ENCODE measurements around the gene VWA1.
"Not testable (repeated sequence)": the region's sequence is repeated elsewhere in the genome, so short reads cannot be mapped to it uniquely, and the experiment has no call there.

VWA1 gene

GRCh38 chr1:1426496-1427105 lies 8.9 kb upstream of the VWA1 start:
- Mint-ChIP-seq H3K9me3 (no peaks in the 10 kb centered on the region), H3K4me1 (peaks cover 21% of the 10 kb centered on the region), H3K4me3 (peak overlapping the region in 1 of 2 donors; percentile 56), H3K27ac (peak overlapping the region; percentile 35 to 59), H3K27me3 (peaks cover 74% of the 10 kb centered on the region)
- peak; percentile 29 for ATAC-seq
- DNase-seq = no peak

- Mint-ChIP-seq H3K9me3 (no peaks in the 10 kb centered on the region), H3K27ac (no peak overlapping the region), H3K4me1 (peaks cover 20% of the 10 kb centered on the region), H3K4me3 (peak overlapping the region in 1 of 2 donors; percentile 26), H3K27me3 (peaks cover 74% of the 10 kb centered on the region)
- DNase-seq = no peak
- peak; percentile 54 for ATAC-seq
Observed at GRCh38 chr1:1427106-1427819, 8.2 kb upstream of the VWA1 start.

- no peak for ATAC-seq
- Mint-ChIP-seq H3K4me3 (no peak overlapping the region), H3K27ac (no peak overlapping the region), H3K9me3 (no peaks in the 10 kb centered on the region), H3K4me1 (peaks cover 15% of the 10 kb centered on the region), H3K27me3 (peaks cover 74% of the 10 kb centered on the region)
- no peak for DNase-seq
Observed at GRCh38 chr1:1427820-1428148, 7.7 kb upstream of the VWA1 start.

- ATAC-seq = no peak
- Mint-ChIP-seq H3K4me3 (peak overlapping the region; percentile 1 to 21), H3K9me3 (no peaks in the 10 kb centered on the region), H3K4me1 (peaks cover 11% of the 10 kb centered on the region), H3K27me3 (peaks cover 74% of the 10 kb centered on the region), H3K27ac (no peak overlapping the region)
- DNase-seq = no peak
Observed at GRCh38 chr1:1428174-1428573, 7.3 kb upstream of the VWA1 start.

GRCh38 chr1:1428967-1429366 lies 6.5 kb upstream of the VWA1 start:
- H3K4me3 Mint-ChIP-seq, DNase-seq, H3K27ac Mint-ChIP-seq, ATAC-seq, H3K9me3 Mint-ChIP-seq: not testable (repeated sequence)
- Mint-ChIP-seq H3K4me1 (peaks cover 15% of the 10 kb centered on the region), H3K27me3 (peaks cover 80% of the 10 kb centered on the region)

- H3K27me3 Mint-ChIP-seq = peaks cover 81% of the 10 kb centered on the region
- peaks cover 22% of the 10 kb centered on the region for H3K4me1 Mint-ChIP-seq
- DNase-seq = no peak
- no peak for ATAC-seq
- H3K4me3 Mint-ChIP-seq = no peak overlapping the region
- no peak overlapping the region for H3K27ac Mint-ChIP-seq
- no peaks in the 10 kb centered on the region for H3K9me3 Mint-ChIP-seq
Observed at GRCh38 chr1:1429671-1430073, 5.8 kb upstream of the VWA1 start.

GRCh38 chr1:1430114-1430982 lies 5.1 kb upstream of the VWA1 start:
- ATAC-seq (no peak), DNase-seq (no peak)
- peaks cover 29% of the 10 kb centered on the region for H3K4me1 Mint-ChIP-seq
- no peak overlapping the region for H3K27ac Mint-ChIP-seq
- no peaks in the 10 kb centered on the region for H3K9me3 Mint-ChIP-seq
- no peak overlapping the region for H3K4me3 Mint-ChIP-seq
- H3K27me3 Mint-ChIP-seq = peaks cover 81% of the 10 kb centered on the region

GRCh38 chr1:1430992-1431844 lies 4.3 kb upstream of the VWA1 start:
- peaks cover 28% of the 10 kb centered on the region for H3K4me1 Mint-ChIP-seq
- H3K4me3 Mint-ChIP-seq = no peak overlapping the region
- ATAC-seq (no peak), DNase-seq (no peak)
- H3K27ac Mint-ChIP-seq = no peak overlapping the region
- H3K9me3 Mint-ChIP-seq = no peaks in the 10 kb centered on the region
- peaks cover 77% of the 10 kb centered on the region for H3K27me3 Mint-ChIP-seq

- ATAC-seq (no peak), DNase-seq (no peak)
- Mint-ChIP-seq H3K27me3 (peaks cover 78% of the 10 kb centered on the region), H3K4me1 (peaks cover 26% of the 10 kb centered on the region), H3K27ac (no peak overlapping the region), H3K9me3 (no peaks in the 10 kb centered on the region), H3K4me3 (no peak overlapping the region)
Observed at GRCh38 chr1:1431845-1432273, 3.6 kb upstream of the VWA1 start.

- no peak overlapping the region for H3K27ac Mint-ChIP-seq
- peaks cover 84% of the 10 kb centered on the region for H3K27me3 Mint-ChIP-seq
- DNase-seq = no peak
- H3K4me1 Mint-ChIP-seq = peaks cover 26% of the 10 kb centered on the region
- ATAC-seq = no peak
- no peak overlapping the region for H3K4me3 Mint-ChIP-seq
- no peaks in the 10 kb centered on the region for H3K9me3 Mint-ChIP-seq
Observed at GRCh38 chr1:1432274-1432950, 3.1 kb upstream of the VWA1 start.

- H3K4me1 Mint-ChIP-seq = peaks cover 26% of the 10 kb centered on the region
- peak overlapping the region in 1 of 2 donors; percentile 40 for H3K27ac Mint-ChIP-seq
- H3K9me3 Mint-ChIP-seq = no peaks in the 10 kb centered on the region
- peak overlapping the region; percentile 62 to 82 for H3K4me3 Mint-ChIP-seq
- ATAC-seq (peak; percentile 27), DNase-seq (no peak)
- H3K27me3 Mint-ChIP-seq = peaks cover 85% of the 10 kb centered on the region
Observed at GRCh38 chr1:1432951-1433803, 2.3 kb upstream of the VWA1 start.

- Mint-ChIP-seq H3K9me3 (no peaks in the 10 kb centered on the region), H3K27me3 (peaks cover 85% of the 10 kb centered on the region), H3K27ac (peak overlapping the region in 1 of 2 donors; percentile 40), H3K4me3 (peak overlapping the region; percentile 62 to 82), H3K4me1 (peaks cover 26% of the 10 kb centered on the region)
- peak; percentile 45 to 65 for DNase-seq
- peak; percentile 69 for ATAC-seq
Observed at GRCh38 chr1:1433804-1434130, 1.7 kb upstream of the VWA1 start.

- Mint-ChIP-seq H3K27ac (peak overlapping the region in 1 of 2 donors; percentile 83), H3K4me1 (peaks cover 26% of the 10 kb centered on the region), H3K4me3 (peak overlapping the region; percentile 62 to 82), H3K9me3 (no peaks in the 10 kb centered on the region), H3K27me3 (peaks cover 83% of the 10 kb centered on the region)
- peak in 1 of 2 donors; percentile 44 for DNase-seq
- ATAC-seq = peak; percentile 21
Observed at GRCh38 chr1:1434131-1434823, 1.2 kb upstream of the VWA1 start.

- no peak for ATAC-seq
- Mint-ChIP-seq H3K9me3 (no peaks in the 10 kb centered on the region), H3K4me1 (peaks cover 26% of the 10 kb centered on the region), H3K27ac (no peak overlapping the region), H3K27me3 (peaks cover 78% of the 10 kb centered on the region), H3K4me3 (peak overlapping the region; percentile 58 to 82)
- no peak for DNase-seq
Observed at GRCh38 chr1:1434824-1435105, 725 bp upstream of the VWA1 start.
